IMR-90 (cell line): ENCODE data around the gene ADAM12. TPM values are rescaled to one million over a fixed set of nuclear protein-coding genes. Genes with fewer than 3 reads are reported as not detected.

Experiments used
- ATAC-seq: fragments of 200-7000 bp; cut with Tn5 transposase; 2 replicates; pipeline ENCODE4 v1.9.1; 2020; ENCODE audit warnings: low read depth, mild to moderate bottlenecking, moderate library complexity
- BruUV-seq: library from RNA; stranded (reverse); fragments of 400-500 nt; replicated peaks from 2 replicates; lab custom pipeline; 2021; lab: Mats Ljungman, UMichigan
- CTCF ChIA-PET: fragments of 300-600 bp; formaldehyde crosslinking; extraction: SDS; loops from one replicate; lab custom pipeline; 2021; ENCODE audit warnings: antibody characterized with exemption; lab: Yijun Ruan, JAX
- POLR2A ChIA-PET: fragments of 300-600 bp; sonication (Branson Sonifier 250); formaldehyde crosslinking; loops from one replicate; lab custom pipeline; 2022; ENCODE audit warnings: antibody characterized with exemption; ENCODE audit not compliant: unreplicated experiment; lab: Charles Lee
- DNase-seq: peaks from one replicate; pipeline ENCODE4 v3.0.0; 2013
- H2AFZ ChIP-seq: replicated peaks from 2 replicates; pipeline ENCODE3; 2013; ENCODE audit warnings: low read length, mild to moderate bottlenecking; ENCODE audit not compliant: poor library complexity
- H2AK5ac ChIP-seq: 2 replicates; pipeline ENCODE4 v1.6.1; 2013; ENCODE audit warnings: low read depth, low read length, inconsistent platforms
- H2AK9ac ChIP-seq: replicated peaks from 2 replicates; pipeline ENCODE3; 2013; ENCODE audit warnings: mild to moderate bottlenecking, low read depth, low read length, moderate library complexity; ENCODE audit not compliant: poor library complexity
- H2BK120ac ChIP-seq: 2 replicates; pipeline ENCODE4 v1.6.1; 2013; ENCODE audit warnings: low read depth, low read length, inconsistent platforms
- H2BK15ac ChIP-seq: 3 replicates; pipeline ENCODE4 v1.6.1; 2013; ENCODE audit warnings: low read depth, low read length, inconsistent platforms
- H2BK20ac ChIP-seq: 2 replicates; pipeline ENCODE4 v1.6.1; 2013; ENCODE audit warnings: low read depth, mild to moderate bottlenecking, inconsistent platforms, low read length, moderate library complexity
- H2BK5ac ChIP-seq: 2 replicates; pipeline ENCODE4 v1.6.1; 2013; ENCODE audit warnings: mild to moderate bottlenecking, low read depth, low read length, inconsistent platforms; ENCODE audit not compliant: poor library complexity, severe bottlenecking
- H3K14ac ChIP-seq: replicated peaks from 2 replicates; pipeline ENCODE4 v1.6.1; 2013; ENCODE audit warnings: low read depth, low read length, inconsistent platforms
- H3K18ac ChIP-seq: 2 replicates; pipeline ENCODE4 v1.6.1; 2013; ENCODE audit warnings: low read depth, low read length, control low read depth
- H3K23ac ChIP-seq: 2 replicates; pipeline ENCODE4 v1.6.1; 2013; ENCODE audit warnings: low read depth, low read length, inconsistent platforms
- H3K27ac ChIP-seq: 2 replicates; pipeline ENCODE4 v1.5.1; 2013; ENCODE audit warnings: mild to moderate bottlenecking, control low read depth, low read length; ENCODE audit not compliant: insufficient read depth
- H3K27me3 ChIP-seq: 2 replicates; pipeline ENCODE4 v1.6.1; 2013; ENCODE audit warnings: low read length; ENCODE audit not compliant: control insufficient read depth, insufficient read depth
- H3K36me3 ChIP-seq: 2 replicates; pipeline ENCODE4 v1.6.1; 2013; ENCODE audit warnings: low read length, mixed read lengths; ENCODE audit not compliant: control insufficient read depth, insufficient read depth
- H3K4ac ChIP-seq: 2 replicates; pipeline ENCODE4 v1.6.1; 2013; ENCODE audit warnings: low read depth, low read length, inconsistent platforms
- H3K4me1 ChIP-seq: 2 replicates; pipeline ENCODE4 v1.6.1; 2013; ENCODE audit warnings: low read length, mixed read lengths; ENCODE audit not compliant: control insufficient read depth, insufficient read depth
- H3K4me2 ChIP-seq: 2 replicates; pipeline ENCODE4 v1.6.1; 2013; ENCODE audit warnings: low read depth, mild to moderate bottlenecking, control low read depth, low read length, moderate library complexity
- H3K4me3 ChIP-seq: 2 replicates; pipeline ENCODE4 v1.5.1; 2013; ENCODE audit warnings: low read depth, mild to moderate bottlenecking, control low read depth, low read length, moderate library complexity; ENCODE audit not compliant: insufficient read depth
- H3K56ac ChIP-seq: 2 replicates; pipeline ENCODE4 v1.6.1; 2013; ENCODE audit warnings: low read length, inconsistent platforms; ENCODE audit not compliant: insufficient read depth; ENCODE audit errors: extremely low read depth
- H3K79me1 ChIP-seq, 2 experiments: 2 replicates each; pipeline ENCODE4 v1.6.1; 2013; ENCODE audit warnings: low read length in 2 of 2, inconsistent platforms in 1 of 2, low read depth in 1 of 2
- H3K9ac ChIP-seq: 2 replicates; pipeline ENCODE4 v1.6.1; 2013; ENCODE audit warnings: low read depth, low read length, control low read depth
- H3K9me1 ChIP-seq: 2 replicates; pipeline ENCODE4 v1.6.1; 2013; ENCODE audit warnings: low read length, inconsistent platforms; ENCODE audit not compliant: insufficient read depth
- H3K9me3 ChIP-seq: 2 replicates; pipeline ENCODE4 v1.6.1; 2013; ENCODE audit warnings: low read length; ENCODE audit not compliant: control insufficient read depth, insufficient read depth
- H4K20me1 ChIP-seq: 2 replicates; pipeline ENCODE4 v1.6.1; 2013; ENCODE audit warnings: low read length, inconsistent platforms; ENCODE audit not compliant: insufficient read depth
- H4K5ac ChIP-seq: 2 replicates; pipeline ENCODE4 v1.6.1; 2013; ENCODE audit warnings: mild to moderate bottlenecking, low read depth, low read length, control low read depth
- H4K8ac ChIP-seq, 2 experiments: 2 replicates each; pipeline ENCODE4 v1.6.1; 2013; ENCODE audit warnings: low read depth in 2 of 2, low read length in 2 of 2, control low read depth in 1 of 2, inconsistent platforms in 1 of 2
- H4K91ac ChIP-seq: 2 replicates; pipeline ENCODE4 v1.6.1; 2013; ENCODE audit warnings: low read depth, low read length, inconsistent platforms; ENCODE audit not compliant: insufficient read depth
- BHLHE40 ChIP-seq: fragments of 150-350 bp; IDR thresholded peaks from 2 replicates; pipeline ENCODE4 v1.6.1; 2016; ENCODE audit warnings: mild to moderate bottlenecking, low read depth, low read length
- CEBPB ChIP-seq: IDR thresholded peaks from 2 replicates; pipeline ENCODE4 v1.6.1; 2012; ENCODE audit warnings: low read depth, low read length, improper control_type of control experiment
- CHD1 ChIP-seq: IDR thresholded peaks from 2 replicates; pipeline ENCODE4 v1.6.1; 2012; ENCODE audit warnings: low read depth, low read length, improper control_type of control experiment
- CTCF ChIP-seq: conservative IDR thresholded peaks from 2 replicates; pipeline ENCODE4 v1.5.1; 2012; ENCODE audit warnings: mild to moderate bottlenecking, low read depth, low read length, improper control_type of control experiment
- ELK1 ChIP-seq: fragments of 150-350 bp; IDR thresholded peaks from 2 replicates; pipeline ENCODE4 v1.6.1; 2016; ENCODE audit warnings: low read depth, mild to moderate bottlenecking, low read length, moderate library complexity, borderline replicate concordance
- FOS ChIP-seq: fragments of 150-350 bp; IDR thresholded peaks from 2 replicates; pipeline ENCODE4 v1.6.1; 2016; ENCODE audit warnings: low read depth, low read length
- MAFK ChIP-seq: IDR thresholded peaks from 2 replicates; pipeline ENCODE4 v1.6.1; 2012; ENCODE audit warnings: low read depth, low read length, improper control_type of control experiment
- MAZ ChIP-seq: IDR thresholded peaks from 2 replicates; pipeline ENCODE4 v1.6.1; 2012; ENCODE audit warnings: low read depth, mild to moderate bottlenecking, low read length, improper control_type of control experiment, moderate library complexity, borderline replicate concordance
- MXI1 ChIP-seq: IDR thresholded peaks from 2 replicates; pipeline ENCODE4 v1.6.1; 2012; ENCODE audit warnings: low read depth, mild to moderate bottlenecking, low read length, moderate library complexity, borderline replicate concordance
- NFE2L2 ChIP-seq: fragments of 150-350 bp; IDR thresholded peaks from 2 replicates; pipeline ENCODE4 v1.6.1; 2016; ENCODE audit warnings: low read depth, mild to moderate bottlenecking, low read length
- POLR2A ChIP-seq: IDR thresholded peaks from 2 replicates; pipeline ENCODE4 v1.6.1; 2012; ENCODE audit warnings: mild to moderate bottlenecking, low read depth, low read length
- RAD21 ChIP-seq: IDR thresholded peaks from 2 replicates; pipeline ENCODE4 v1.6.1; 2012; ENCODE audit warnings: low read length, improper control_type of control experiment
- RCOR1 ChIP-seq: IDR thresholded peaks from 2 replicates; pipeline ENCODE4 v1.6.1; 2012; ENCODE audit warnings: mild to moderate bottlenecking, low read length, improper control_type of control experiment; ENCODE audit not compliant: insufficient replicate concordance
- RFX5 ChIP-seq: IDR thresholded peaks from 2 replicates; pipeline ENCODE4 v1.8.0; 2012; ENCODE audit warnings: low read depth, mild to moderate bottlenecking, low read length, moderate library complexity
- SMC3 ChIP-seq: fragments of 150-350 bp; IDR thresholded peaks from 2 replicates; pipeline ENCODE4 v1.6.1; 2016; ENCODE audit warnings: low read depth, mild to moderate bottlenecking, antibody characterized with exemption, low read length, moderate library complexity
- USF2 ChIP-seq: fragments of 150-350 bp; IDR thresholded peaks from 2 replicates; pipeline ENCODE4 v1.6.1; 2017; ENCODE audit warnings: mild to moderate bottlenecking, antibody characterized with exemption, low read length, low read depth
- WGBS, 2 experiments: methylation state at CpG; one replicate each; pipeline versions ENCODE4 v1.1.5 to v1.1.7; 2013; ENCODE audit warnings: missing lambda C conversion rate in 2 of 2; ENCODE audit not compliant: insufficient read length in 1 of 2; ENCODE audit errors: extremely low coverage in 2 of 2; 5-methylcytosine and 5-hydroxymethylcytosine counted together
- dilution Hi-C: fragments of 300-500 bp; cut with HindIII; formaldehyde crosslinking; loops from one replicate; pipeline ENCODE4 v1.14.3; 2018; ENCODE audit warnings: low sequenced_read_pairs; ENCODE audit not compliant: unreplicated experiment
- in situ Hi-C: fragments of 300-500 bp; cut with MboI; formaldehyde crosslinking; loops from 3 replicates; pipeline ENCODE4 v1.14.3; 2019; ENCODE audit warnings: low sequenced_read_pairs, inconsistent platforms, mixed read lengths
- intact Hi-C: fragments of 100-400 bp; cut with micrococcal nuclease; formaldehyde crosslinking; loops from 2 replicates; pipeline ENCODE4 v1.10.0; 2022
- polyA plus RNA-seq, 3 experiments: library from polyadenylated mRNA; depleted of rRNA; stranded (reverse); fragments of >200 nt; gene quantifications; 2 replicates each; pipeline ENCODE4 v1.2.3, GENCODE V29; 2012; ENCODE audit warnings: low replicate concordance in 1 of 3
- total RNA-seq: library from RNA; depleted of rRNA; stranded (reverse); fragments of >200 nt; gene quantifications from 2 replicates; pipeline ENCODE4 v1.2.3, GENCODE V29; 2012

The ADAM12 gene
- total and polyA plus RNA-seq, 2 of the 4 experiments (the other 2 are of a cell fraction) = 9.6 to 10.2 TPM

GRCh38 chr10:126321440-126321839, 66.8 kb downstream of the ADAM12 start:
- Histone ChIP-seq H3K4me2 (no peak overlapping the region), H3K79me1 (no peaks in the 10 kb centered on the region), H3K4ac (no peak overlapping the region), H3K14ac (no peak overlapping the region), H3K9me1 (0 out of 2 replicates have a peak, but pooled peaks cover 4% of the 10 kb centered on the region), H2BK15ac (no peak overlapping the region), H2BK120ac (no peak overlapping the region), H2BK20ac (no peak overlapping the region), H4K91ac (no peak overlapping the region), H3K36me3 (no peaks in the 10 kb centered on the region), H3K4me3 (no peak overlapping the region), H3K4me1 (no peaks in the 10 kb centered on the region), H2AFZ (no peak overlapping the region), H3K9ac (no peak overlapping the region), H2BK5ac (no peak overlapping the region), H3K18ac (no peak overlapping the region), H3K27me3 (no peaks in the 10 kb centered on the region), H3K23ac (no peak overlapping the region), H4K20me1 (no peaks in the 10 kb centered on the region), H4K8ac (no peak overlapping the region), H3K9me3 (no peaks in the 10 kb centered on the region), H2AK9ac (no peak overlapping the region), H3K27ac (no peak overlapping the region), H3K56ac (no peak overlapping the region), H4K5ac (no peak overlapping the region), H2AK5ac (no peak overlapping the region)
- in situ Hi-C loops (no loop called here), intact Hi-C loops (no loop called here), dilution Hi-C loops (no loop called here)
- TF ChIP-seq MXI1 (no peak), MAFK (no peak), SMC3 (no peak), NFE2L2 (no peak), BHLHE40 (no peak), CHD1 (no peak), ELK1 (no peak), RAD21 (no peak), RFX5 (no peak), USF2 (no peak), CEBPB (no peak), POLR2A (no peak), CTCF (no peak), RCOR1 (no peak), FOS (no peak), MAZ (no peak)
- BruUV-seq = no TSS peak
- CTCF ChIA-PET = no interaction called here
- ATAC-seq (no peak), DNase-seq (no peak)
- no CpG with 5 or more reads among the region's 5 CpGs for WGBS, 2 experiments
- POLR2A ChIA-PET = no interaction called here
